NCI-H82 (cell line): ENCODE data around the gene CERKL.

ENCODE experiments used
- DNase-seq: peaks from one replicate; lab custom pipeline; 2025; lab: John Stamatoyannopoulos, UW

The CERKL gene

DNA sequence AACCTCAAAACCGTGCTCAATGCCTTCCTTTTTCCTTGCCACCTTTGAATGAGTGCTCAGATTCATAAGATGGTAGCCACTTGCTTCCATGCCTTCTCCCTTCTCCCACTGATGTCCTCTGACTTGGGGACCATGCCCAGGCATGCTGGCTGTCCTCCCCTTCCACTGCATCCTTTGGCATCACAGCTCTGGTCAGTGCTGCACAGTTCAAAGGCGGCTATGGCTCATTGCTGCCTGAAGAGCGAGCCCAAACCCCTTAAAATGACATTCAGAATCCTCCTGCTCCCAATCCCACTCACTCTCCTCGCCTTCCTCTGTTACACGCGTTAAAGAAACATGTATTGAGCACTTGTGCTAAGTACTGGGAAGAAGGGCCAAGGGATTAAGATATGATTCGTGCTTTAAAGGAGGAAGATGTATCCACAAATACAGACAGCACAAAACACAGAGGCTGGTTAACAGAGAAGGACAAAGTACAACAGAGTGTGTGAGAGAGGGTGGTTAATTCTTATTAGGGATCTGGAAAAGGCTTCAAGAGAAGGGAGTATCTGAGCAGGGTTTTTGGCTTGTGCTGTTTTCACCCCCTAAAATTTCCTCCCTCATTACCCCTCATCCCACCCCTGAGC lies 81.8 kb downstream of the CERKL start:
- peak; percentile 79 for DNase-seq

DNA sequence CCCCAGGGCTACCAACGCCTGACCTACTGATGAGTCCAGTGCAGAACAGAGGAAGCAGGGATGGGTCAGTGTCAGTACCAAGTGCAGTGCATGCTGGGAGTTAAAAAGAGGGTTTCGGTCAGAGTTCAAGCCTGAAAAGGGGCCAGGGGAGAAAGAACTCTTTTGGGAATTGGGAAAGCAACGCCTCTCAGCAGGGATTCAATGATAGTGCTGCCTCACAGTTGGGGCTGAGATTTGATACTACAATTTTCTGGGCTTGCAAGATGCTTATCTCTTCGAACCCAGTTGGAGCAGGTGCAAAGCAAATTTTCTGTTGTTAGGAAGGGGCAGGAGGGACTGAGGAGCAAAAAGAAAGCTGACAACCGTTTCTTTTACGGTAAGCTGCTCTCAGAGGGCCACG lies 82.6 kb downstream of the CERKL start:
- peak; percentile 56 for DNase-seq

DNA sequence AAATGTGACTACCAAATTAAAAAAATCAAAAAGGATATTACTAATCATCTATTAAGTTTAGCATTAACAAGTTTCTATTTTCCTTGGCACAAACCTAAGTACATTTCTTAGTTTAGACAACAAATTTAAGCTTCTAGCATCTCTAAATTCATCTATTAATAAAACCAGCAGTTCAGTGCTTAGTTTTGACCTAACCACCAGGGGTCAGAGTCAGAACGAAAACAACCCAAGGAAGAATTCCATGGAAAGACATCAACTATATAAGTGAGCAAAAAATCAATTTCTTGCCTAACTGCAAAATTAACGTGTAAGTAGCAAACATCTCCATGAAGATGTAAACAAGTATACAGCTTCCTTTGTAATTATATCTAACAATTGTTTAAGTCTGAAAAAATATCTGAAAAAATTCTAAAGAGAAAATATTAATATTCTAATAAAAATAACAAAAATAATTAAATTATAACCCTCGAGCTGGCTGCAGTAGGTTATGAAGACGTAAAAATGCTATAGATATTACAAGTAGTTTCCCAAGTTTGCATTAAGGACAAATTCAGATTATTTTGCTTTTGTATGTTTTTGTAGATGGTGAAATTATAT lies 83.7 kb downstream of the CERKL start:
- peak; percentile 82 for DNase-seq

DNA sequence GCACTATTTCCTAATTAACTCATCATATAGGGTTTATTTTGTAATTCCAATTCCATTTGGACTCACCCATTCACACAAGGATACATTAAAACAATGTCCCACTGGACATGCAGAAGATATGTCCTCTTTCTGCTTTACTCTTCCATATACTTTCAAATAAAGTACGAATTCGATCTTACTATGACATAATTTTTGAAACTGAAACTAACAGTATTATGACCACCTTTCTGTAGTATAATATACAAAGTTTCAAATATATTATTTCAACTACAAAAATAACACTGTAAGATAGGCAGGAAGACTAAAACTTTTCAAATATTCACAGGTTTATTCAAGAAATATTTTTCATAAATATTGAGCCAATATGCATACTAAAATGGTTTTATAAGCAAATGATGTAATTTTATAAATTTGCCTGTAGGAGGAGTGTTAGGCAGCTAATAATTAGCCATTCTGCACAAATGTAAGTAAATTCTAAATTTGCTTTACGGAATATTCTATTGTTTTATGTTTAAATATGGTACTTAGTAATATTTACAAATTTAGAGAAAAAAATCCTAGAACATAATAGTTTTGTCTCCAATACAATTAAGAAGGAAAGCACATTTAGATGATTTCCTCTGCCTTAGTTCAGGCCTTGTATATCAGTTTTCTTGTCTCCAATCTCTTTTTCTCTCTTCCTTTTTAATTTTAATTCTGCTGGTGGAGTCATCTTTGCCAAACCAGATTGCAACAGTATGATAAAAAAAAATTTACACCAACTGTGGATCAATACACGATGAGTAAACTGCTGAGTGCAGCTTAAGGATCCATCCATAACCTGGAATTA lies 85.9 kb downstream of the CERKL start:
- DNase-seq: no peak

DNA sequence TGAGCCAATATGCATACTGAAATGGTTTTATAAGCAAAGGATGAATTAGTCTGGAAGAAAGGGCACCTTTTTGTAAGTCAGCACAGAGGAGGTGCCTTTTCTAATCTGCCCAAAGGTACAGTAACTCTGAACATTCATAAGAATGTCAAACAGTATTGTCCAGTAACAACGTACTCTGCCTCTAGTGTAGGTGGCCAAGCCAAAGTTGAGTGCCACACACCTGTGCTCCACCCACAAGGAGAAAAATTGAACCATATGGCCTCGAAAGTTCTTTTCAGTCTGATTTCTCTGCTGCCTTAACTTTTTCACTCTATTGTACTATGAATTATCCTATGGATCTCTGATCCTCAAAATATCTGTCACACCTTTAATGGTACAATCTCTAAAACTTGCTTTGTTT lies 86.8 kb downstream of the CERKL start:
- DNase-seq: no peak

DNA sequence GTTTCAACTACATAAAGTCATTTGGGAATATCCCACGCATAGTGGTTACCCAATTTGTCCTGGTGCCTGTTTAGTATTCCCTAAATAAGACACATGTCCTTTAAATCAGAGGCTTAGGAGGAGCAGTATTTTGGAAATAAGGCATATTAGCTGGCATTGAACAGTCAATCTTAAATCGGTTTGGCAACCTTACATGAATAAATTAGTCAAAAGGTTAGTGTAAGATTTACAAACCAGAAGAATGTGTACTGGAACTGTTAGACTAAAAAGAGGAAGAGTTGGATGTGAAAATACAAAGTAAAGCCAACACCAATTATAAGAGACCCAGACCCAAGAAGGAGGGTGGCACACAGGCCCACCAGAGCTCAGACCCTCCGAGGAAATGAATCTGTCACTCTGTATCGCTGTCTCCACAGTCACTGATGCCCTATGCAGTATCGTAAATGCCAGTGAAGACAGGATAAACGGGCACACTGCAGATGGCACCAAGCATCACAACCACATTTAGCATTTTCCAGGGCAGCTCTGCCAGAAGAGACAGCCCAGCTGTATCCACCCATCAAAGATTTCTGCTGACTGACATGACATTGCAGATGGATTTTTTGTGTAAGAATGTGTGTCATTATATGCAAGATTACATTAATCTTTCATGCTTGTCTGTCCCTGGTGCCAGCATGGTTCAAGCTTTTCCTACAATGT lies 90.4 kb downstream of the CERKL start:
- DNase-seq: no peak

DNA sequence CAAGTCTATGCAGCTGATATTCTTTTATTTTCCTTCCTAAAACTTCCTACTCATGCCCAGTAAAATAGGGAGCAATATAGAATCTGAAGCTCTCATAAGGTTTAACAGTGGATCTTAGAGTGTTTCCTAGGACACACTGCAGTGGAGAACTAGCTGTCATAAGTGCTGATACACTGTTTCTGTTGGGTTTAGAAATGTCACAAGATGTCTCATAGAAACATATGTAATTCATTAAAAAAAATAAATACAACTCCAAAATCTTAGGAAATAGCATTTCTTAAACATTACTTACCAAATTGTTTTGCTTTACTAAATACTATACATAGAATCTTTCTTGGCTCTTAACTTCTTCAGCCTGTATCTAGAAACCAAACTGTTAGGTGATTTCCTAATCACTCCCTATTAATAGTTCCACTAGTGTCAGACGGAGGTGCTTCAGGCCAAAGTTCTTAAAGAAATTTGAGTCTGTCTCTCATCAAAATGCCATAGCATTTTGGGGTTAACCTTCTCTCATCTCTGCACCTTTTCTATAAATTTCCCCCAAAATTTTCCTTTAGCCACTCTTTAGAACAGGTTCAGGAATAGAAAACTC lies 93.7 kb downstream of the CERKL start:
- DNase-seq: no peak

DNA sequence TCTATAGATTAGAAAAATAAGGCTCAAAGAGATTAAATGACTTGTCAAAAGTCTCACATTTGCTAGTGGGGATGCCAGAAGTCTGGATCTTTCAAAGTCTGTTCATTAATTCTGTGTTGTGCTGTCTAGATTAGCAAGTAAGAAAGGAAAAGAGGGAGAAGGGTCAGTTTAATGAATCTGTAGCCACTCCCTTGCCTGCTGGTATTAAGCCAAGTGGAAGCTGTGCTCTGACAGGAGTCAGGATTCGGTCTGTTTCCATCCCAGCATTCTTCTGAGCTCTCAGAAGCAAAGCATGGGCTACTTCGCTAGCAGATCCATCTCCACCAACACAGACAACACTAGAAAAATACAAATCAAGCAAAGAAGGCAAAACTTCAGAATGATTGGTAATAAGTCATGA lies 98.5 kb downstream of the CERKL start:
- no peak for DNase-seq

DNA sequence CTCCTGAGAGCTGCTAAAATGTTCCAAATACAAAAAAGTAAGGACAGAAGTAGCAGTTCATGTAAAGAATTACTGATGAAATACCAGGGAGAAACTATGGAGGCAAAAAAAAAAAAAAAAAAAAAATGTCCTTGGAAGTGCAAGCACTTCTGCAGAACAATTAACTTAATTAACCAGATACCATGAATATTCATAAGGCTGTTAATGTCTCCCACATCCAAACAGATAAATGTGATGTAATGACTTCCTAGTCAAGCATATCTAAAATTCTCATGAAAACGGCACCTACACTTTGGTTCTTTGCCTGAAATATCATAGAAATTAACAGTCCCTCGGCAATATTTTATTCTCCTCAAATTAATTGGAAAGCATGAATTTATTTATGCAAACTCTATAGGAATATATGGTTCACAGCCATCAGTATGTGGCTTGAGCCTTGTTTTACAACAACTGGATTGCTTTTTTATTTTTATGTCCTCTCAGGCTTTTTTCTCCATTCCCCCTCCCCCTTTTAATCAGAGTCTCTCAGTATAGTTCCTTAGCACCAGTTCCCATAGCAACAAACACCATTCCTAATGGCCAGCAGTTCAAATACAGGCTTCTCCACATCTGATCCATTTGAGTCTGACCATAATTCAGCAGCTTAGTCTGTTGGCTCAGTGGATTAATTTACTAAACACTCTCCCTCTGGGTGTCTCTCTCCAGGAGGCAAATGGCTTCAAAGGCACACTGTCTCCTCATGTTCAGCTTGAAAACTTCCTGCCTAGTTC lies 102.7 kb downstream of the CERKL start:
- DNase-seq: peak; percentile 100

DNA sequence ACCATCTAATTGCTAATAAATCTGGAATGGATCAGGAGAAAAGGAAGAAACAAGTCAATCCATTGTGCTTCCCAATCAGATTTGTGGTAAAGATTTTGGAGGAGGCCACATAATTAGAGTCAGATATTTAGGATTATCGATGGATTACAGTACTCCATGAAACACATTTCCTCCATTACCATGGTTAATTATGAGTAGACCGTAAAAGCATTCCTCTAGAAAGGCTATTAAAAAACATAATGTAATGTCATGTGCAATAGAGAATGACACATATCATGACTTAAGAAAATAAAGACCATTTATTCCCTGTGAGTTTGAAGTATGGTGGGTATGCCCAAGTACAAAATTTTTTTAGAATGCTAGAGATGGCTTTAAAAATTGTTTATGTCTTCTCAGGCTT lies 103.7 kb downstream of the CERKL start:
- DNase-seq: peak; percentile 37

DNA sequence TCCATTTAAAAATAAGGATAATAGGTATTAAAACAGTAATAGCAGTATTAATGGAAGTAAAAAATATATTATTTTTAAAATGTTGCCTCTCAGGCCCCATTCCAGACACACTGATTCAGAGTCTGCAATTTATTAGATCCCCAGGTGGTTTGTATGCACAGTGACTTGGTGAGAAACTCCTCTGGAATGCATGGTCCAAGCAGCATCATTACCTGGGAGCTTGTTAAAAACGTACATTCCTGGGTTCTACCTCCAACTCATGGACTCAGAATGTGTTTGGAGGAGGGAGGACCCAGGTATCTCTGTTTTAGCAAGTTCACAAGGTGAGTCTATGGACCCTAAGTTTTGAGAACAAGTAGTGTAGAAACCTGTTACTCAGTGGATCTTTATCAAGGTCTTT lies 104.1 kb downstream of the CERKL start:
- peak; percentile 37 for DNase-seq

DNA sequence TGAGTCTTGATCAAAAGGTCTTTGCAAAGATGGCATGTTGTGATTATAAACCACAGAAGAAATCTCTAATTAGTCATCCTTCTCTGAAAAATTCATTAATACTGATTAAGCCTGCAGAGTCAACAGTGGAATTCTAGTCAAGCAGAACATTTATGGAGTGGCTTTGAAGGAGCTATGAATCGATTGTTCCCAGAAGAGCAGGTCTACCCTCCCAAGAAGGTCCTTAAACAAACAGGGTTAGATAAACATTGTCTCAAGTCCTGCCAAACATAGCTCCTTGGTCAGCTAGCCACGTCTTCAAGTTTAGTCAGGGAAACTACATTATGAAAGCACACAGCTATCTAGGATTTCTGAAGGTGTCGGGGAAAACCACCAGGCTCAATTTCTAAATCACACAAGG lies 110.8 kb downstream of the CERKL start:
- DNase-seq: no peak

DNA sequence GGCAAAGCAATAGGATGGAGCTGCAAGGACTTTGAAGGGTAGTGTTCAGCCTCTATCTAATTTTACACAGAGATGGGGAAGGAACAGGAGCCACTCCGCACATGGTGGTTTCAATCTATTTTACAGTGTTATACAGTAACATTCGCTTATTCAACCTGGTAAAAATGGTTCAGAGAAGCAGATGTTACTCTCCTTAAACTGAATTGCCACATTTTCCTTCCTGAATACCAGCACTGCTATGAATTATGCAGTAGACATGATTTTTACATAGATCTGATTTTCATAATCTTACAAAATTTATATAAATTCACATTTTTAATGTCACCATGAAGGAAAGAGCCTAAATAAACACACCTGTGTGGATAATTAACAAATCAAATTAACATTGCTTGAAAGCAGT lies 114.7 kb downstream of the CERKL start:
- DNase-seq: no peak

DNA sequence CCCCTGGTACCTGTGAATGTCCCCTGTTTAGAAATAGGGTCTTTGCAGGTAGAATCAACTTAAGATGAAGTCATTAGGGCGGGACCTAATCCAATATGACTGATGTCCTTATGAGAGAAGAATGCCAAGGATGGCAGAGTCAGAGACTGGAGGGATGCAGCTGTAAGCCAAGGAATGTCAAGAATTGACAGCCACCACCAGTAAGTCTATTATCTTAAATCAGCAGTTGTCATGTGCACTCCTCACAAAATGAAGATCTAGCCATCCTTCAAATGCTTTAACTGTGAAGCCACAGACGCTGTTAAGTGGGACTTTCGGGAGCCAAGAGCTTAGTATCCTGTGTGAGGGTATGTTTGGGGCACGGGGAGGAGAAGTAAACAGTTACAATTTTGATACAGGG lies 116.5 kb downstream of the CERKL start:
- DNase-seq: no peak

DNA sequence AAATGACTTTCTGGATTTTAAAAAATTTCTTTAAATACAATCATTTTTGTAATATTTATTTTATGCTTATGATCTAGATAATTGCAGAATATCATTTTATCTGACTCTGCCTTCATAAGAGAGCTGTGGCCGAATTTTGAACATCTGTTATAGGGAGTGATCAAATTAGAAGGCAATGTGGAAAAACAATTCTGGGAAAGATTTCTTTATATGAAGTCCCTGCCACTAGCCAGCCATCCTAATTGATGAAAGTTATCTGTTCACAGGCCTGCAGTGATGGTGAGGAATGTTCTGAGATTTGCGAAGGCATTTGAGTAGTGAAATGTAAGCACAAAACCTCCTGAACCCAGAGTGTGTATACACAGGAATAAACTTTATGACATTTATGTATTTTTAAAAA lies 120.2 kb downstream of the CERKL start:
- no peak for DNase-seq

DNA sequence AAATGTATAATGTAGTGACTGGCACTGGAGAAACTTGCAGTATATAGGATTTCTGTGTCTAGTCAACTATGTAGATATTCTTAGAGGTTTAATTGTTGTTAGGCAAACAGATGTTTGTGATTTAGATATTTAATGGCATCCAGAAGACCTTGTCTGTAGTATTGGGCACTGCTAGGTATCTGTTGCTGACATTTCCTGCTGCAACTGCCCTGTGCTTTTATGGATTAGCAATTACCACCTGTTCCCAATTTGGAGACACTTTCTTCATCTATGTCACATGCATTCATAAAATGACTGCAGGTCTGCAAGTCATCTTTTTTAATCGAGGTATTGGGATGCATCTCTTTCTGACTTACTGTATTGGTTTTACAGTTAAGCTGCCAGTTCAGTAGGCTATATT lies 128.5 kb downstream of the CERKL start:
- no peak for DNase-seq

DNA sequence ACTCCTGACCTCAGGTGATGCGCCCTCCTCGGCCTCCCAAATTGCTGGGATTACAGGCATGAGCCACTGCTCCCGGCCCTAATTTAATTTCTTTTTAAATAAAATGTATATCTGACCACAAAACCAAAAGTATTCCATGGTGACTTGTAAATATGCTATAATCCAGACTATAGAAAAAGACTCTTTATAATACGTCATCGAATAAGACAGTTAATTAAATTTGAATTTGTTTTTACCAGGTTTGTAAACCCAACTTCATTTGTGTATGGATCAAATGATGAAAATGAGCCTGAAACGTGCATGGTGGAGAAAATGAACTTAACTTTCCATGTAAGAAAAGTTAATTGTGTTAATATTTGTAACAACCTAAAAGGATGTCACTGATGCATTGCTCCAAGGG lies 129.8 kb downstream of the CERKL start:
- no peak for DNase-seq

DNA sequence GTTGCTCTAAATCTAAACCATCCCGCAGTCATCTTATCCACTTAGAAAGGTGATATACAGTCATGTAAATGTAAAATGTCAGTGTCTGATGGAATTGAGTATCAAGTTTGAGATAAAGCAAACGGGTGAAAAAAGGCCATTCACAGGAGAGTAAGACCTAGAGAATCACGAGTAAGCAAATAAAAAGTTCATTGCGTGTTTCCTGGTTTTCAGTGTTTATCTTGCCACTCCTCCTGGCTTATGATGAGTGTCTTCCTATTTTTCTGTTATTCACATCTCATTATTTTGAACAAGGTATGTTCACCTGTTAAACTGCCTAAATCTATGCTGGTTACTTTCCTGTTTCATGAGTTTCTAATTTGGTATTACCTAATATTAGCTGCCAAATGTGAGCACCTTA lies 130.9 kb downstream of the CERKL start:
- no peak for DNase-seq

DNA sequence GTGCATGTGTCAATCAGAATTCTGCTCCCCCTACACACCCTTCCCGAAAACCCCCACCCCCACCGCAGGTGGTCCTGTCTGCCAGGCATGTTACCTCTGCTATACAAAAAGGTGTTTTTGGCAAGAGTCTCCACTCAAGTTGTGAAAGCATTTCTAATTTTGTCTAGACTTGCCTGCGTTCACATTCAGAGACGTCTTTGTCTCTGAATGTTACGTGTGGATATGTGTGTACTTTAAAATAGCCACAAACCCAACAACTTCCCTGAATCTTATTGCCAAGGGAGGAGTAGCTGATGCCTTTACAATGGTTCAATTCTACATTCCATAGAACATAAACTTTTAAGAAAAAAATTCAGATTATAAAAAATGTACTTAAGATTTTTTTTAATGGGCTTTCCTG lies 133.1 kb downstream of the CERKL start:
- no peak for DNase-seq

DNA sequence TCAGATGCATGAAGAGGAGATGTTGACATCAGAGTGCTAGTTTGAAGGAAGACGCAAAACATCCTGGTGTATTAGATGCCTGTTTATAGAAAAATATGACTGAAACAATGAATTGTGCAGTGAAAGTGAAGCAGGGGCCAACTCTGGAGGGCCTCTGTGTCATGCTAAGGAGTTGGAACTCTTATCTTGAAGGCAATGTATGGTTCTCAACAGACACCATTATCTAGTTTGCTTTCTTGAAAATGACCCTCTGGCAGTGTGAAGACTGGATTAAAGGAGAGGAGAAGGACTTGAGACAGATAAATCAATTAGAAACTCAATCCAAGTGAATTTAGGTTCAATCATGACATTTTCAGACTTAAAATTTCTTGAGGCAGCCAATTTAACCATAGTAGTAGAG lies 136.7 kb downstream of the CERKL start:
- no peak for DNase-seq

DNA sequence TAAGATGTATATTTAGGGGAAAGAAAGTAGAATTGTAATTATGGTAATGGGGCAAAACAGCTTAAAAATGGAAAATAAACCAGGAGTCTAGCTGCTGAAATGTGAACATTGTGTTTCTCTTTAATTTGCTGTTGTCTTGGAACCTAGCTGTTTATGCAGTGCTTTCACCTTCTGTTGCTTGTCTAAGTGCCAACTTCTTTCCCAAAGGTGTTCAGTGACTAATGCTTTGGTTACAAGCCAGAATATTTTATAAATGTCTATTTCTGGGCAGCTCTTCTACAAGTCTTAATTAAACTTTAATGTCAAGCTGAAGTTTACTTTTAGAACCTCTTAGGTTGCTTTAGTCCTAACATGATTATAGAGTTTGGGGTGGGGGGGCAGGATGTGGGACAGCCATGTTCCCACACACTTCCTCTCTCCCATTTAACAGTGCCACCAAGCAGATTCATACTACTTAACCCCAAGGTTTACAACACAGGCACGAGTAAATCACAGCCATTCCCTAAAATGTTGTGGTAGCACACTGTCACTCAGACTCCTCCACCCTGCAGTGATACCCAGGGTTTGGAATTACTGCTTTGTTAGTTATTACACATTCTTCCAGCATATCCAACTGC lies 139.1 kb downstream of the CERKL start:
- DNase-seq: no peak
